Retinal pigment epithelial cell (primary cell): Measurements from ENCODE around the gene IGF2BP3.

Source experiments
- DNase-seq: peaks from one replicate; pipeline ENCODE4 v3.0.0-alpha.2; 2010; ENCODE audit warnings: low read depth
- H3K4me3 ChIP-seq: 2 replicates; pipeline ENCODE4 v1.5.1; 2011; ENCODE audit warnings: mild to moderate bottlenecking, low read length, control low read depth, moderate library complexity
- CTCF ChIP-seq: conservative IDR thresholded peaks from 2 replicates; pipeline ENCODE4 v1.5.1; 2011; ENCODE audit warnings: low read depth, low read length, control low read depth, inconsistent platforms

The IGF2BP3 gene

DNA sequence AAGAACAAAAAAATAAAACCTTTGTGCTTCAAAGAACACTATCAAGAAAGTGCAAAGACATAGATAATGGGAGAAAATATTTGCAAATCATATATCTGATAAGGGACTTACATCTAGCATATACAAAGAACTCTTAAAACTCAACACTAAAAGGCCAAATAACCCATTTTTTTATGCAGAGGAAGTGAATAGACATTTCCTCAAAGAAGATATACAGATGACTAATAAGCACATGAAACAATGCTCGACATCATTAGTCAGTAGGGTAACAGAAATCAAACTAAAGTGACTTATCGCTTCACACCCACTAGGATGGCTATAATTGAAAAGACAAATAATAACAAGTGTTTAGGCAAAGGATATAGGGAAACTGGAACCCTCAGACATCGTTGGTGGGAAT is 93.2 kb downstream of the IGF2BP3 start:
- no peak for TF ChIP-seq CTCF
- no peak overlapping the region for H3K4me3 ChIP-seq
- DNase-seq = no peak

DNA sequence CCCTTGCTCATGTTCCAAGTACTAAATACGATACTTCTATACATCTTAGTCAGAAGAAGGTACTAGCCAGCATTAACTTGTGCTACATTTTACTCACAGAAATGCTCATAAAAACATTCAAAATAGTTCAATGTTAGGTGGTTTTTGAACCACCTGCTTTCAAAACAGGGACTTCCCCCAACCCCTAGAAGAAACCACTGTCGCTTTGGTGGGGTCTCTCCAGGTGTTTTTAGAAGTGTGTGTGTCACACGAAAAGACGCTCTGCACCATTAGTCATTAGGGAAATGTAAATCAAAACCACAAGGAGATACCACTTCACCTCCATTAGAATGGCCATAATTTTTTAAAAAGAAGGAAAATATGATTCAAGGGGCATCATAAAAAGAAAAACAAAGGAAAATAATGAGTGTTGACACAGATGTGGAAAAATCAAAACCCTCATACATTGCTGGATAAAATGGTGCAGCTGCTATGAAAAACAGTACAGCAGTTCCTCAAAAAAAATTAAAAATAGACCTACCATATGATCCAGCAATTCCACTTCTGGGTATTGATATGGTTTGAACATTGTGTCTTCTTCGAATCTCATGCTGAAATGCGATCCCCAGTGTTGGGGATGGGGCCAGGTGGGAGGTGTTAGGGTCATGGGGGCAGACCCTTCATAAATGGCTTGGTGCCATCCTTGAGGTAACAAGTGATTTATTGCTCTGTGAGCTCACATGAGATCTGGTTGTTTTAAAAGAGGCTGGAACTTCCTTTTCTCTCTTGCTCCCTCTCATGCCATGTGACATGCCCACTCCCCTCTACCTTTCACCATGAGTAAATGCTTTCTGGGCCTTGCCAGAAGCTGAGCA is 96.9 kb downstream of the IGF2BP3 start:
- H3K4me3 ChIP-seq = no peak overlapping the region
- DNase-seq = no peak
- no peak for TF ChIP-seq CTCF

GRCh38 chr7:23372611-23373010 is 97.7 kb downstream of the IGF2BP3 start:
- H3K4me3 ChIP-seq = no peak overlapping the region

DNA sequence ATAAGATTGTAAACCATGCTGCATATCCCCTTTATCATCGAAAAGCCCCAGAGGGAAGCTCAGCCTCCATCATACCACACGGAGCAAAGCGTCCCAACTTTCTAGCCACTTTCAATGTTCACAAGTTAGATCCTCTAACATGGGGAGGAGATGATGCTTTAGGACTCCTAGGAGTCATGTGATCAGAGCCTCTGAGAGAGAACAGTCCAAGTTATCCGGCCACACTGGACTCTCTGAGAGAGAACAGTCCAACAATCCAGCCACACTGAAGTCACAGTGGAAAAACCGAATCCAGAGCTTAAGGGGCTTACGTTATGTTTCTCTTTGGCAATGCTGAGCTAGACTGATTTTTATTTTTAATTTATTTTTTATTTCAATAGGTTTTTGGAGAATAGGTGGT is 98.6 kb downstream of the IGF2BP3 start:
- DNase-seq = no peak
- H3K4me3 ChIP-seq = no peak overlapping the region
- TF ChIP-seq CTCF = no peak

More at GRCh38 chr7:23372611-23373010, 97.7 kb downstream of the IGF2BP3 start:
- TF ChIP-seq CTCF = no peak
- DNase-seq = no peak

GRCh38 chr7:23369695-23370404 is 100.4 kb downstream of the IGF2BP3 start:
- H3K4me3 ChIP-seq = no peak overlapping the region
- no peak for TF ChIP-seq CTCF
- no peak for DNase-seq

DNA sequence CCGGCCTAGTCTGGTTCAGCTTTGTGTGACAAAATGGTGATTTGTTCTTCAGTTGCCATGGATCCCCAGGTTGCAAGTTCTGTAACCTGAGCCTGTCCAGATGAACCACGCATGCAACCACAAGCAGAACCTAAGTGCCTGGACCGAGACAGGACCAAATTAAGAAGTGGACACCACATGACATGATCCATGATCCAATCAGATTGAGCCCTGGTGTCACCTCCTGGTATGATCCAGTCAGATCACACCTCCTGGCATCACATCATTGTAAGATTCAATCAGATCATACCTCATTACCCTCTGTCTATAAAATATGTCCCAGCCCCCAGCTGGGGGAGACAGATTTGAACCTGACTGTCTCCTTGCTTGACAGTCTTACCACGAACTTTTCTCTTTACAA is 101.2 kb downstream of the IGF2BP3 start:
- H3K4me3 ChIP-seq = no peak overlapping the region
- no peak for DNase-seq
- no peak for TF ChIP-seq CTCF

DNA sequence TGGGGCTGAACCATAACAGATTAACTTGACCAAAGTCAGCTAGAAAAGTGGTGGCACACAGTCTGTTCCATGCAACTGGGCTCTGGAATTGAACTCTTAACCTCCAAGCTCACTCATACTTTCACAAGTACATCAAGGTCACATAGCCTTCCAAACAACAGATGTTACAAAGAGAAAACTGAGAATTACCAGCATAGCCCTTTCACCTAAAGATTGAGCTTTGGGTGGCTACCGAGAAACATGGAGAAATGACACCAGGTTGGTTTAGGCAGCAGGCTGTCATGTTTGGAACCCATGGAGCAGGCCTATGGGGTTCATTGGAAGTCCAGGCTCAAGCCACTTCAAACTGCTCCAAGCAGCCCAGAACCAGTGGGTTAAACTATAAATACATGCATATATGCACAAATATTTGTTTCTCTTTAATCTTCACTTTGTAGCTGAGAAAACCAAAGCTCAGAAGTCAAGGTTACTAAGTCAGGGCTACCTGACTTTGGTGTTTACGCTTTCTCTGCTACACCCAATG is 112.1 kb downstream of the IGF2BP3 start:
- no peak for DNase-seq
- no peak overlapping the region for H3K4me3 ChIP-seq
- no peak for TF ChIP-seq CTCF
